Ishikawa (cell line): ENCODE results near the gene AUTS2.

Source experiments
- CREB1 ChIP-seq: IDR thresholded peaks from 2 replicates; pipeline ENCODE4 v1.6.1; 2012; ENCODE audit warnings: low read depth
- TCF12 ChIP-seq: IDR thresholded peaks from 2 replicates; pipeline ENCODE4 v1.6.1; 2012; ENCODE audit warnings: low read depth
- TF ChIP-seq, protein P1 (sequence below): IDR thresholded peaks from 2 replicates; pipeline ENCODE4 v1.6.1; 2012; ENCODE audit warnings: low read depth, mild to moderate bottlenecking
- TF ChIP-seq, protein P2 (sequence below): IDR thresholded peaks from 2 replicates; pipeline ENCODE4 v1.6.1; 2012

DNA sequence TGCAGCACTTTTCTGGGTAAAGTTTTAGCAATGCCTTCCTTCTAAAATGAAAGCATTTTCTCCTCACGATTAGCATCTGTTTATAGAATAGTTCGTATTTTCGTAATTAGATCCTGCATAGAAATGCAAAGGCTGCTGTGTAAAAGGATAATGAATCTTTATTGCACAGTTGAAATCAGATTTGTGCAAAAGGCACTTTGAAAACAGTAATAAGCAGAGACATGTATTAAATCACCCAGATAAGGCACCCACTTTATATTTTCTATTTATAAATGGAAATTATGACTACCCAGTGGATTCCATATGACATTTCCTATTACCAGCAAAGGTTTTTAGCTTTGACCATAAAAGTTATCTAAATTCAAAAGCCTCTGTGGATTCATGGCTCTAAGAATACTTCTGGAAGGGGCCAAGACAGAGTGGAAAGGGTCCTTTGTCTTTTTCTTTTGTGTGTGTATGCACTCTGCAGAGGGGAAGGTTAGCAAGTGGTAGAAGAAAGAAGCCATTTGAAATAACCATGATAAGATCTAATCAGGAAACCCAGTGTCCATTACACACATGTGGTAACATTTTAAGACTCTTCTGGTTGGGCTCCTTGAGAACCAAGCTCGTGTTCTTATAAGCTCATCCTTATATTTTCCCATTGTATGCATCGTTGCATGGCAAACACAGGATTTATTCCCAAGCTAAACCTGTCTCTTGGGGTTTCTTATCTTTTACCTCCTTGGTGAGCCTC, 612.1 kb downstream of the AUTS2 start:
- TF ChIP-seq, protein P1, sequence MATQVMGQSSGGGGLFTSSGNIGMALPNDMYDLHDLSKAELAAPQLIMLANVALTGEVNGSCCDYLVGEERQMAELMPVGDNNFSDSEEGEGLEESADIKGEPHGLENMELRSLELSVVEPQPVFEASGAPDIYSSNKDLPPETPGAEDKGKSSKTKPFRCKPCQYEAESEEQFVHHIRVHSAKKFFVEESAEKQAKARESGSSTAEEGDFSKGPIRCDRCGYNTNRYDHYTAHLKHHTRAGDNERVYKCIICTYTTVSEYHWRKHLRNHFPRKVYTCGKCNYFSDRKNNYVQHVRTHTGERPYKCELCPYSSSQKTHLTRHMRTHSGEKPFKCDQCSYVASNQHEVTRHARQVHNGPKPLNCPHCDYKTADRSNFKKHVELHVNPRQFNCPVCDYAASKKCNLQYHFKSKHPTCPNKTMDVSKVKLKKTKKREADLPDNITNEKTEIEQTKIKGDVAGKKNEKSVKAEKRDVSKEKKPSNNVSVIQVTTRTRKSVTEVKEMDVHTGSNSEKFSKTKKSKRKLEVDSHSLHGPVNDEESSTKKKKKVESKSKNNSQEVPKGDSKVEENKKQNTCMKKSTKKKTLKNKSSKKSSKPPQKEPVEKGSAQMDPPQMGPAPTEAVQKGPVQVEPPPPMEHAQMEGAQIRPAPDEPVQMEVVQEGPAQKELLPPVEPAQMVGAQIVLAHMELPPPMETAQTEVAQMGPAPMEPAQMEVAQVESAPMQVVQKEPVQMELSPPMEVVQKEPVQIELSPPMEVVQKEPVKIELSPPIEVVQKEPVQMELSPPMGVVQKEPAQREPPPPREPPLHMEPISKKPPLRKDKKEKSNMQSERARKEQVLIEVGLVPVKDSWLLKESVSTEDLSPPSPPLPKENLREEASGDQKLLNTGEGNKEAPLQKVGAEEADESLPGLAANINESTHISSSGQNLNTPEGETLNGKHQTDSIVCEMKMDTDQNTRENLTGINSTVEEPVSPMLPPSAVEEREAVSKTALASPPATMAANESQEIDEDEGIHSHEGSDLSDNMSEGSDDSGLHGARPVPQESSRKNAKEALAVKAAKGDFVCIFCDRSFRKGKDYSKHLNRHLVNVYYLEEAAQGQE: no peak
- TF ChIP-seq, protein P2, sequence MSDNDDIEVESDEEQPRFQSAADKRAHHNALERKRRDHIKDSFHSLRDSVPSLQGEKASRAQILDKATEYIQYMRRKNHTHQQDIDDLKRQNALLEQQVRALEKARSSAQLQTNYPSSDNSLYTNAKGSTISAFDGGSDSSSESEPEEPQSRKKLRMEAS: no peak
- no peak for TF ChIP-seq CREB1
- no peak for TF ChIP-seq TCF12
